Panc1 (cell line): ENCODE measurements around the gene TTLL5. TPM values are rescaled to one million over a fixed set of nuclear protein-coding genes. Genes with fewer than 3 reads are reported as not detected.

ENCODE experiments used
- ATAC-seq: fragments of 200-7000 bp; cut with Tn5 transposase; 2 replicates; pipeline ENCODE4 v1.9.1; 2020; ENCODE audit warnings: mild to moderate bottlenecking, moderate library complexity
- BruUV-seq: library from RNA; stranded (reverse); fragments of 400-500 nt; replicated peaks from 2 replicates; lab custom pipeline; 2021; lab: Mats Ljungman, UMichigan
- CTCF ChIA-PET: fragments of 300-600 bp; sonication (Branson Sonifier 250); formaldehyde crosslinking; loops from one replicate; lab custom pipeline; 2022; ENCODE audit warnings: antibody characterized with exemption; lab: Charles Lee
- POLR2A ChIA-PET: fragments of 300-600 bp; sonication (Branson Sonifier 250); formaldehyde crosslinking; loops from one replicate; lab custom pipeline; 2022; ENCODE audit warnings: antibody characterized with exemption; lab: Charles Lee
- DNase-seq: peaks from one replicate; pipeline ENCODE4 v3.0.0-alpha.2; 2010; ENCODE audit warnings: low read depth, low spot score
- H3K27ac ChIP-seq: 2 replicates; pipeline ENCODE4 v1.5.1; 2011; ENCODE audit warnings: mild to moderate bottlenecking, low read length, inconsistent platforms
- H3K27me3 ChIP-seq: fragments of 200-500 bp; sonication (Bioruptor generic); 2 replicates; pipeline ENCODE4 v1.6.0; 2014; ENCODE audit warnings: low read length, inconsistent platforms; ENCODE audit not compliant: control insufficient read depth, insufficient read depth
- H3K36me3 ChIP-seq: fragments of 200-500 bp; sonication (Bioruptor generic); 2 replicates; pipeline ENCODE4 v1.5.1; 2014; ENCODE audit warnings: inconsistent platforms, mild to moderate bottlenecking, low read length, moderate library complexity; ENCODE audit not compliant: control insufficient read depth, insufficient read depth
- H3K4me1 ChIP-seq: 2 replicates; pipeline ENCODE4 v1.5.1; 2011; ENCODE audit warnings: inconsistent platforms, mild to moderate bottlenecking, low read length, moderate library complexity; ENCODE audit not compliant: control insufficient read depth, insufficient read depth
- H3K4me3 ChIP-seq, 2 experiments: 2 replicates each; pipeline ENCODE4 v1.5.1; 2011 to 2012; ENCODE audit warnings: low read depth in 2 of 2, low read length in 2 of 2, mild to moderate bottlenecking in 2 of 2, inconsistent platforms in 1 of 2, moderate library complexity in 1 of 2
- H3K9me3 ChIP-seq: fragments of 200-500 bp; sonication (Bioruptor generic); 2 replicates; pipeline ENCODE4 v1.5.1; 2014; ENCODE audit warnings: low read depth, mild to moderate bottlenecking, inconsistent platforms, low read length, moderate library complexity; ENCODE audit not compliant: control insufficient read depth, insufficient read depth
- CTCF ChIP-seq: fragments of 450-650 bp; IDR thresholded peaks from 2 replicates; pipeline ENCODE4 v1.5.1; 2017; ENCODE audit warnings: mild to moderate bottlenecking
- POLR2AphosphoS5 ChIP-seq: IDR thresholded peaks from 2 replicates; pipeline ENCODE4 v1.6.1; 2012; ENCODE audit warnings: mild to moderate bottlenecking, low read depth, low read length, moderate library complexity
- SIN3A ChIP-seq: IDR thresholded peaks from 2 replicates; pipeline ENCODE4 v1.6.1; 2012; ENCODE audit warnings: low read depth, mild to moderate bottlenecking, low read length, moderate library complexity, borderline replicate concordance; ENCODE audit not compliant: insufficient read depth
- TCF7L2 ChIP-seq: IDR thresholded peaks from 2 replicates; pipeline ENCODE4 v1.6.1; 2011; ENCODE audit warnings: mild to moderate bottlenecking, low read depth, low read length, inconsistent platforms
- in situ Hi-C: cut with HindIII; loops from 2 replicates; pipeline ENCODE4 v1.10.0; 2016; ENCODE audit warnings: low sequenced_read_pairs, low pct_unique_long_range_greater_than_20kb
- intact Hi-C: fragments of 100-400 bp; cut with micrococcal nuclease; formaldehyde crosslinking; loops from one replicate; pipeline ENCODE4 v1.10.0; 2022; ENCODE audit not compliant: unreplicated experiment
- total RNA-seq: library from RNA; stranded (reverse); gene quantifications from one replicate; pipeline ENCODE4 v1.2.1, GENCODE V29; 2021; ENCODE audit not compliant: unreplicated experiment
- TF ChIP-seq, protein P1 (sequence below), 2 experiments: IDR thresholded peaks; 2 replicates each; pipeline ENCODE4 v1.6.1; 2011 to 2012; ENCODE audit warnings: low read depth in 2 of 2, control low read depth in 1 of 2, low read length in 1 of 2, mild to moderate bottlenecking in 1 of 2, moderate library complexity in 1 of 2; ENCODE audit not compliant: insufficient read depth in 1 of 2

Gene TTLL5
- total RNA-seq, 1 experiment from 2014 or later = 23.5 TPM

GRCh38 chr14:75976826-75977581, 316.0 kb downstream of the TTLL5 start:
- CTCF ChIA-PET = interaction anchor here (0.6 to 0.7 kb wide), 2 partner anchors 66 to 268 kb away, joined by 4 to 9 read pairs; no protein-coding TSS in a partner anchor
- intact Hi-C loops = no loop called here

GRCh38 chr14:75977582-75977943, 316.5 kb downstream of the TTLL5 start:
- ChIA-PET CTCF (interaction anchor here (0.6 to 0.7 kb wide), 2 partner anchors 66 to 185 kb away, joined by 3 to 9 read pairs; no protein-coding TSS in a partner anchor), POLR2A (no interaction called here)
- in situ Hi-C loops = no loop called here
- H3K4me3 ChIP-seq = no peak overlapping the region
- intact Hi-C loops = no loop called here
- ATAC-seq (no peak), DNase-seq (no peak)
- no peaks in the 10 kb centered on the region for H3K9me3 ChIP-seq
- no peak overlapping the region for H3K27ac ChIP-seq
- no peaks in the 10 kb centered on the region for H3K27me3 ChIP-seq
- BruUV-seq = no TSS peak
- TF ChIP-seq CTCF (no peak), SIN3A (no peak), TCF7L2 (no peak), POLR2AphosphoS5 (no peak)
- TF ChIP-seq, protein P1, sequence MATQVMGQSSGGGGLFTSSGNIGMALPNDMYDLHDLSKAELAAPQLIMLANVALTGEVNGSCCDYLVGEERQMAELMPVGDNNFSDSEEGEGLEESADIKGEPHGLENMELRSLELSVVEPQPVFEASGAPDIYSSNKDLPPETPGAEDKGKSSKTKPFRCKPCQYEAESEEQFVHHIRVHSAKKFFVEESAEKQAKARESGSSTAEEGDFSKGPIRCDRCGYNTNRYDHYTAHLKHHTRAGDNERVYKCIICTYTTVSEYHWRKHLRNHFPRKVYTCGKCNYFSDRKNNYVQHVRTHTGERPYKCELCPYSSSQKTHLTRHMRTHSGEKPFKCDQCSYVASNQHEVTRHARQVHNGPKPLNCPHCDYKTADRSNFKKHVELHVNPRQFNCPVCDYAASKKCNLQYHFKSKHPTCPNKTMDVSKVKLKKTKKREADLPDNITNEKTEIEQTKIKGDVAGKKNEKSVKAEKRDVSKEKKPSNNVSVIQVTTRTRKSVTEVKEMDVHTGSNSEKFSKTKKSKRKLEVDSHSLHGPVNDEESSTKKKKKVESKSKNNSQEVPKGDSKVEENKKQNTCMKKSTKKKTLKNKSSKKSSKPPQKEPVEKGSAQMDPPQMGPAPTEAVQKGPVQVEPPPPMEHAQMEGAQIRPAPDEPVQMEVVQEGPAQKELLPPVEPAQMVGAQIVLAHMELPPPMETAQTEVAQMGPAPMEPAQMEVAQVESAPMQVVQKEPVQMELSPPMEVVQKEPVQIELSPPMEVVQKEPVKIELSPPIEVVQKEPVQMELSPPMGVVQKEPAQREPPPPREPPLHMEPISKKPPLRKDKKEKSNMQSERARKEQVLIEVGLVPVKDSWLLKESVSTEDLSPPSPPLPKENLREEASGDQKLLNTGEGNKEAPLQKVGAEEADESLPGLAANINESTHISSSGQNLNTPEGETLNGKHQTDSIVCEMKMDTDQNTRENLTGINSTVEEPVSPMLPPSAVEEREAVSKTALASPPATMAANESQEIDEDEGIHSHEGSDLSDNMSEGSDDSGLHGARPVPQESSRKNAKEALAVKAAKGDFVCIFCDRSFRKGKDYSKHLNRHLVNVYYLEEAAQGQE (IDR thresholded peaks at IDR 0.05; ENCODE audit: insufficient read depth in 1 of 2, low read depth in 2 of 2, low read length in 1 of 2) = no peak
- peaks cover 7% of the 10 kb centered on the region; the same call in 1 of the 2 replicates for H3K4me1 ChIP-seq
- H3K36me3 ChIP-seq = no peaks in the 10 kb centered on the region

More at GRCh38 chr14:75976826-75977581, 316.0 kb downstream of the TTLL5 start:
- POLR2A ChIA-PET = no interaction called here
- no peak overlapping the region for H3K27ac ChIP-seq
- H3K36me3 ChIP-seq = no peaks in the 10 kb centered on the region
- no peak overlapping the region for H3K4me3 ChIP-seq
- TF ChIP-seq CTCF (no peak; the same call in 1 of the 2 replicates), POLR2AphosphoS5 (no peak), TCF7L2 (no peak), SIN3A (no peak)
- TF ChIP-seq, protein P1 (IDR thresholded peaks at IDR 0.05; ENCODE audit: insufficient read depth in 1 of 2, low read depth in 2 of 2, low read length in 1 of 2) = no peak
- in situ Hi-C loops = no loop called here
- no peak for DNase-seq
- H3K9me3 ChIP-seq = no peaks in the 10 kb centered on the region
- no peaks in the 10 kb centered on the region for H3K27me3 ChIP-seq
- no peak for ATAC-seq
- H3K4me1 ChIP-seq = peaks cover 7% of the 10 kb centered on the region; the same call in 1 of the 2 replicates
- BruUV-seq = no TSS peak
